GM18520 (cell line): ENCODE results near the gene SEMA6B.
"Not testable (repeated sequence)": the region's sequence is repeated elsewhere in the genome, so short reads cannot be mapped to it uniquely, and the experiment has no call there.

Experiments
- ATAC-seq: cut with Tn5 transposase; IDR thresholded peaks from one replicate; pipeline ENCODE4 v1.9.1; 2021; ENCODE audit not compliant: unreplicated experiment

The SEMA6B gene

DNA sequence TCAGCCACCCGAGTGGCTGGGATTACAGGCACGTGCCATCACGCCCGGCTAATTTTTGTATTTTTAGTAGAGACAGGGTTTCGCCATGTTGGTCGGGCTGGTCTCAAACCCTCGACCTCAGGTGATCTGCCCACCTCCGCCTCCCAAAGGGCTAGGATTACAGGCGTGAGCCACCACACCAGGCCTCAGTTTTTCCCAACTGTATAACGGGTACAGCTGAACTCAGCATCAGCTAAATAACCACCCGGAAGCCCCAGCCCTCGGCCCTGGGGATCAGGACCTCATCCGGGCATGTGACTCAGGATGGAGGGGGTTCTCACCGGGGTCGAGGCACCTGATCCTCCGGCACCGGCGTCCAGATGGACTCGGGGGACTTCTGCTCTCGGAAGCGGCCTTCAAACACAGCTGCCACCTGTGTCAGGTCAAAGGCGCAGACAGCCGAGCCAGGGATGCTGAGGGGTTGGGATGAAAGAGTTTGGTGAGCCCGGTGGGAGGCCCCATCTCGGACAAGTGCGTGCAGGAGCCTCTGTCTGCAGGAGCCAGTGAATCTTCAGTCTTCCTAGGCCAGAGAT is 8.9 kb downstream of the SEMA6B start:
- ATAC-seq: no peak

DNA sequence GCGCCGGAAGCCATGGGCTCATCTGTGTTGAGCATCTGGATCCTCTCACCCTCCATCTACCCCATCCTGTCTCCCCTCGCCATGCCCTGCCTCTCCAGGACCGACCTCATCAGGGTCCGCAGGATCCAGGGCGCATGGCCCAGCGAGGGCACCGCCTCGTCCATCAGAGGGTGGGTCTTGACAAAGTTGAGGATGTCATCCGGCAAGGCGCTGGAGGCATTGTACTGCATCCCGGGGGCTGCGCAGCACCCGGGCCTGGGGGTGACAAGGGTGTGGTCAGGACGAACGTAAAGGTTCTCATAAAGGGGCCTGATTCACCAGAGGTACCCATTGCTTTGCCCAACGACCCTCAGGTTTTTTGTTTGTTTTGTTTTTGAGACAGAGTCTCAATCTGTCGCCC is 9.5 kb downstream of the SEMA6B start:
- ATAC-seq: no peak

- ATAC-seq: no peak
Measured at GRCh38 chr19:4548238-4548584, 11.3 kb downstream of the SEMA6B start.

DNA sequence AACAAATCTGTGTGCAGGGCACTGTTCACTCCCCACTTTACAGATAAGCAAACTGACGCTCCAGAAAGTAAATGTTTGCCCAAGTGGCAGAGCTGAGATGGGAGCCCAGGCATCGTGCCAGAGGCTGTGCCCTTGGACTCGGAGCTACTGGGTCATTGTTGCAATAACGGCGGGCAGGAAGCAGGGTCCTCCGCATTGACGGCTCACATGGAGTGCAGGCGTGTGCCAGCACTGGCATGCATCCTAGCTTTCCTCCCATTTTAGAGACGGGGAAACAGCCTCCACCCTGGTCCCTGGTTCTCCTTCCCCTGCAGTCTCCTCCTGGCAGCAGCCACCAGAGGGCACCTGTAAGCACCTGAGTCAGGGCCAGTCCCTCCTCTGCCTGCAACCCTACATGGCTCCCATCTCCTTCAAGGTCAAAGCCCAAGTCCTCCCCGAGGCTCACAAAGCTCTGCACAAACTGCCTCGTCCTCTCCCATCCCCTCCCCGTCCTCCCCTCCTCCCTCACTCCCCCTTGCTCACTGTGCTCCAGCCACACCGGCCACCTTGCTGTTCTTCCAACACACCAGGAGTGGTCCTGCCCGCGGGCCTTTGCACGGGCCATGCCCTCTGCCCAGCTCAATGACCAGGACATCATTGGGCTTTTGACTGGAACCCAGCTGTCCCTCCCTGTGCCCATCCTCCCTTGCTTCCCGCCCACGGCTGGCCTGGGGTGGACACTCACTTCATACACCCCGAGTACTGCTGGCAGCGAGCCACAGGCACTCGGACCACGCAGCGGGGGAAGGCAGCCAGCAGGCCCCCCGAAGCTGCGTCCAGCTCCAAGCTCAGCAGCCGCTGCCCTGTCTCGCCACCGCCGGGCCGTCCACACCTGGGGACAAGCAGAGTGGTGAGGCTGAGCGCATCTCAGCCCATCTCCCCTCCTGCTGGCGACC is 11.9 kb downstream of the SEMA6B start:
- no peak for ATAC-seq

GRCh38 chr19:4543842-4544647 is 15.4 kb downstream of the SEMA6B start:
- no peak for ATAC-seq

GRCh38 chr19:4542896-4543841 is 16.3 kb downstream of the SEMA6B start:
- no peak for ATAC-seq

GRCh38 chr19:4541806-4542145 is 17.7 kb downstream of the SEMA6B start:
- ATAC-seq: not testable (repeated sequence)

- ATAC-seq: no peak
Measured at GRCh38 chr19:4541114-4541805, 18.2 kb downstream of the SEMA6B start.

- ATAC-seq: no peak
Measured at GRCh38 chr19:4539693-4540581, 19.5 kb downstream of the SEMA6B start, which contains the start of gene LRG1. LRG1 (minus strand) TSS chr19:4540036; CDS start chr19:4540013, 23 bp downstream.

- no peak for ATAC-seq
Measured at GRCh38 chr19:4539169-4539692, 20.3 kb downstream of the SEMA6B start.

DNA sequence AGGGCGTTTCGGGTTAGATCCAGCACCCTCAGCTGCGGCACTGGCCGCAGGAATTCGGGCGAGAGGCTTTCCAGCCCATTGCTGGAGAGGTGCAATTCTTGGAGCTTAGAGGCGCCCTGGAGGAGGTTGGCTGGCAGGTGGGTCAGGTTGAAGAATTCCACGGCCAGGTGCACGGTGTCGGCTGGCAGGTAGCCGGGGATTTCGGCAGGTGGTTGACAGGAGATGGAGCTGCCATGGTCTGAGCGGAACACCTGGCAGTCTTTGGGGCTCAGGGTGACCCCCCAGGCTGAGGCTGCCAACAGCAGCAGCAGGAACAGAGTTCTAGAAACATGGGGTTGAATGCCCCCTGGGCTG is 20.9 kb downstream of the SEMA6B start:
- ATAC-seq: no peak

DNA sequence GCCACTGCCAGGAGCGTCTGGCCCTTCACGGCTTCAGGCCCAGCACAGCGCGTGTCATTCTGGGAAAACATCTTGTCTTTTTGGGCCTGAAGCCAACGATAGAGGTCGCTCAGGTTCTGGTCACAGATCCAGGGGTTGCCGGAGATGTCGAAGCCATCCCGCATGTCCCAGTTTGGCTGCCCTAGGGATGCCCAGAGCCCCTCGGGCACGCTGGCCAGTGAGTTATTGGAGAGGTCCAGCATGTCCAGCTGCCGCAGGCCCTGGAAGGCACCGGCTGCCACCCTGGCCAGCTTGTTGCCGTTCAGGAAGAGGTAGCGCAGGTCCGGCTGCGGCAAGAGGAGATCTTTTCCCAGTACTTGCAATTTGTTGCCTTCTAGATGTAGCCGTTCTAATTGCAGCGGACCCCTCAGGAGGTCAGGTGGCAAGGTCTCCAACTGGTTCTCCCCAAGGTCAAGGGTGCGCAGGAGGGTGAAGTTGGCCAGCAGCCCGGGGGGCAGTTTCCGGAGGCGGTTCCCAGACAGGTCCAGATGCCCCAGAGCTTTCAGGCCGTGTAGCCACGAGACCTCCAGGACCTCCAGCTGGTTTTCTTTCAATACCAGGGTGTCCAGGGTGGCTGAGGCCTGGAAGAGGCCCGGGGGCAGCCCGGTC is 21.4 kb downstream of the SEMA6B start:
- ATAC-seq: no peak

- ATAC-seq: no peak
Measured at GRCh38 chr19:4536798-4537197, 22.7 kb downstream of the SEMA6B start.

GRCh38 chr19:4534836-4535658 is 24.4 kb downstream of the SEMA6B start, which contains the start of gene PLIN5:
PLIN5 (minus strand) TSS chr19:4535224; CDS start chr19:4534074, 1,150 bp downstream.
- ATAC-seq: no peak

DNA sequence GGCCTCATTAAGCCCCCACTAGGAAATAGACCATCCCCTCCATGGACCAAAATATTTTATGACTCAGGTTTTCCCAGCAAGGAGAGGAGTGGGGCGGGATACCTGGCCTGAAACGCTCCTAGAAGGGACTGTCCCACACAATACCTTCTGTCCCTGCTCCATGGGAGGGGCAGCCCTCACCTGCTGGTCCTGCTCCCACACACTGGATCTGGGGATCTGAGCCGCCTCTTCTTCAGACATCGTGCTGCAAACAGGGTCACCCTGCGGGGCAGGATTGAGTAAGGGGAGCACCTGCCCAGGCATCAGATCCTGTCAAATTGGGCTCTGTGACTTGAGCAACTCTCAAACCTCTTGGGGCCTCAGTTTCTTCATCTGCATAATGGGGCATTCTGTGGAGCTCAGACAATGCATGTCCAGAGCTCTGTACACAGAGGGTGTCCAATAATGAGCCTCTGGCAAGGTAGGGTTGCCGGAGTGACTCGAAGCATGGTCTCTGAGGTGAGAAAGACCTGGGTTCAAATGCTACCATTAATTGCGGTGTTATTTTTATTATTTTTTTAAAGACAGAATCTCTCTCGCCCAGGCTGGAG is 25.6 kb downstream of the SEMA6B start:
- no peak for ATAC-seq

DNA sequence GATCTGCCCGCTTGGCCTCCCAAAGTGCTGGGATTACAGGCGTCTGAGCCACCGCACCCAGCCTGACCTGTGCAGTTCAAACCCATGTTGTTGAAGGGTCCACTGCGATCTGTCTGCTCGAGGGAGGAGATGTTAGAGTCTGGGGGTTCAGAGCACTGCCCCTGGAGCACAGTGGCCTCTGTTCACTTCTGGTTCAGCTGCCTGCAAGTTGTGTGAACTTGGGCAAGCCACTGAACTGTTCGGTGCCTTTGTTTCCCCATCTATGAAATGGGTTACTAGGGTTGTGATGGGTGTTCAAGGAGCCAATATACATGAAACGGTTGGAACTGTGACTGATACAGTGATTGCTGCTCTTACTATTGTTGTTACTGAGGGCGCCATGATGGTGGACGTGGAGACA is 26.1 kb downstream of the SEMA6B start:
- no peak for ATAC-seq

GRCh38 chr19:4531562-4532165 is 27.8 kb downstream of the SEMA6B start:
- ATAC-seq: no peak
